Smooth muscle cell (in vitro differentiated cells): ENCODE results near the gene OTUD1. TPM values are rescaled to one million over a fixed set of nuclear protein-coding genes. Genes with fewer than 3 reads are reported as not detected.

Experiments used
- DNase-seq: peaks from one replicate; lab custom pipeline; 2025; ENCODE audit not compliant: unreplicated experiment; lab: John Stamatoyannopoulos, UW
- H2AFZ ChIP-seq: fragments of 200-600 bp; sonication (generic); 2 replicates; pipeline ENCODE4 v1.6.0; 2016; ENCODE audit warnings: antibody characterized with exemption, low read depth, mild to moderate bottlenecking
- H3F3A ChIP-seq: fragments of 200-600 bp; sonication (generic); 2 replicates; pipeline ENCODE4 v1.6.0; 2017; ENCODE audit warnings: antibody characterized with exemption, low read depth
- H3K27ac ChIP-seq: fragments of 200-600 bp; sonication (generic); 2 replicates; pipeline ENCODE4 v1.5.1; 2016; ENCODE audit warnings: low read depth, mild to moderate bottlenecking
- H3K27me3 ChIP-seq: fragments of 200-600 bp; sonication (generic); 2 replicates; pipeline ENCODE4 v1.6.1; 2016; ENCODE audit warnings: low read depth, mild to moderate bottlenecking
- H3K36me3 ChIP-seq: fragments of 200-600 bp; sonication (generic); 2 replicates; pipeline ENCODE4 v1.5.1; 2016; ENCODE audit warnings: low read depth
- H3K4me1 ChIP-seq: fragments of 200-600 bp; sonication (generic); 2 replicates; pipeline ENCODE4 v1.5.1; 2016; ENCODE audit warnings: low read depth
- H3K4me2 ChIP-seq: fragments of 200-600 bp; sonication (generic); 2 replicates; pipeline ENCODE4 v1.6.0; 2016; ENCODE audit warnings: mild to moderate bottlenecking
- H3K4me3 ChIP-seq: fragments of 200-600 bp; sonication (generic); 2 replicates; pipeline ENCODE4 v1.5.1; 2016; ENCODE audit warnings: mild to moderate bottlenecking
- H3K79me2 ChIP-seq: fragments of 200-600 bp; sonication (generic); 2 replicates; pipeline ENCODE4 v1.6.0; 2016; ENCODE audit warnings: low read depth, mild to moderate bottlenecking
- H3K9ac ChIP-seq: fragments of 200-600 bp; sonication (generic); 2 replicates; pipeline ENCODE4 v1.6.0; 2016; ENCODE audit warnings: low read depth
- H3K9me3 ChIP-seq: fragments of 200-600 bp; sonication (generic); replicated peaks from 2 replicates; pipeline ENCODE4 v1.5.1; 2016; ENCODE audit warnings: low read depth
- H4K20me1 ChIP-seq: fragments of 200-600 bp; sonication (generic); 2 replicates; pipeline ENCODE4 v1.6.0; 2016; ENCODE audit warnings: low read depth
- CTCF ChIP-seq: fragments of 200-600 bp; sonication (generic); IDR thresholded peaks from 2 replicates; pipeline ENCODE4 v1.5.1; 2017; ENCODE audit warnings: borderline replicate concordance, mild to moderate bottlenecking, antibody characterized with exemption; ENCODE audit not compliant: insufficient read depth, poor library complexity, severe bottlenecking
- WGBS: methylation state at CpG from one replicate; pipeline ENCODE4 v1.1.7; 2016; ENCODE audit warnings: low lambda C conversion rate; 5-methylcytosine and 5-hydroxymethylcytosine counted together
- polyA plus RNA-seq: library from polyadenylated mRNA; unstranded; fragments of >200 nt; fragmentation: Nextera tagmentation; extraction: Ambion mirVana; gene quantifications from 2 replicates; pipeline ENCODE4 v1.2.1, GENCODE V29; 2016
- total RNA-seq: library from RNA; depleted of rRNA; stranded (reverse); fragments of >200 nt; gene quantifications from 2 replicates; pipeline ENCODE4 v1.2.3, GENCODE V29; 2014

OTUD1 gene
- total and polyA plus RNA-seq, 2 experiments from 2014 or later = 11.6 to 14.0 TPM

- no peak overlapping the region for H3K9ac ChIP-seq
- WGBS = 93% methylated on average over 3 of the region's 3 CpGs
- no peak for DNase-seq
Measured at GRCh38 chr10:23467548-23467947, 28.7 kb downstream of the OTUD1 start.

GRCh38 chr10:23469596-23470237 is 30.8 kb downstream of the OTUD1 start:
- 63% methylated on average over 1 of the region's 1 CpG for WGBS
- Histone ChIP-seq H3K79me2 (no peaks in the 10 kb centered on the region), H3K4me1 (no peaks in the 10 kb centered on the region), H3K4me2 (no peak overlapping the region), H2AFZ (no peak overlapping the region), H3F3A (no peaks in the 10 kb centered on the region), H3K9ac (no peak overlapping the region), H3K9me3 (no peaks in the 10 kb centered on the region), H4K20me1 (no peaks in the 10 kb centered on the region), H3K36me3 (no peaks in the 10 kb centered on the region), H3K27ac (no peak overlapping the region), H3K27me3 (peaks cover 8% of the 10 kb centered on the region), H3K4me3 (no peak overlapping the region)
- no peak for DNase-seq
- TF ChIP-seq CTCF = no peak

More at GRCh38 chr10:23467548-23467947, 28.7 kb downstream of the OTUD1 start:
- Histone ChIP-seq H3K27ac (no peak overlapping the region), H3K27me3 (peaks cover 8% of the 10 kb centered on the region), H3K4me2 (no peak overlapping the region), H3F3A (no peaks in the 10 kb centered on the region), H3K4me1 (no peaks in the 10 kb centered on the region), H4K20me1 (no peaks in the 10 kb centered on the region), H3K79me2 (no peaks in the 10 kb centered on the region), H3K9me3 (no peaks in the 10 kb centered on the region), H3K36me3 (no peaks in the 10 kb centered on the region), H3K4me3 (no peak overlapping the region), H2AFZ (no peak overlapping the region)
- no peak for TF ChIP-seq CTCF

GRCh38 chr10:23472181-23472580 is 33.3 kb downstream of the OTUD1 start:
- H3K4me1 ChIP-seq = no peaks in the 10 kb centered on the region
- DNase-seq = no peak
- no peak overlapping the region for H3K4me2 ChIP-seq
- no peaks in the 10 kb centered on the region for H4K20me1 ChIP-seq
- H3F3A ChIP-seq = no peaks in the 10 kb centered on the region
- H2AFZ ChIP-seq = no peak overlapping the region
- no peaks in the 10 kb centered on the region for H3K79me2 ChIP-seq
- no peak overlapping the region for H3K4me3 ChIP-seq
- 76% methylated on average over 8 of the region's 8 CpGs for WGBS
- H3K27me3 ChIP-seq = peaks cover 8% of the 10 kb centered on the region
- H3K9ac ChIP-seq = no peak overlapping the region
- no peaks in the 10 kb centered on the region for H3K36me3 ChIP-seq
- TF ChIP-seq CTCF = no peak
- H3K27ac ChIP-seq = no peak overlapping the region
- no peaks in the 10 kb centered on the region for H3K9me3 ChIP-seq

GRCh38 chr10:23474081-23474480 is 35.2 kb downstream of the OTUD1 start:
- no peaks in the 10 kb centered on the region for H3K4me1 ChIP-seq
- no peaks in the 10 kb centered on the region for H4K20me1 ChIP-seq
- no peak overlapping the region for H3K4me3 ChIP-seq
- peaks cover 8% of the 10 kb centered on the region for H3K27me3 ChIP-seq
- H3F3A ChIP-seq = no peaks in the 10 kb centered on the region
- DNase-seq = no peak
- no peaks in the 10 kb centered on the region for H3K36me3 ChIP-seq
- no peak overlapping the region for H2AFZ ChIP-seq
- H3K9me3 ChIP-seq = no peaks in the 10 kb centered on the region
- no peak overlapping the region for H3K4me2 ChIP-seq
- TF ChIP-seq CTCF = no peak
- H3K9ac ChIP-seq = no peak overlapping the region
- H3K79me2 ChIP-seq = no peaks in the 10 kb centered on the region
- WGBS = 94% methylated on average over 1 of the region's 2 CpGs
- H3K27ac ChIP-seq = no peak overlapping the region
